NCI-H1092 treated with DMSO at 0.1 percent for 48 hours (cell line): ENCODE measurements around the gene SLCO3A1.

ENCODE experiments used
- DNase-seq: peaks from one replicate; lab custom pipeline; 2025; lab: John Stamatoyannopoulos, UW

The SLCO3A1 gene

DNA sequence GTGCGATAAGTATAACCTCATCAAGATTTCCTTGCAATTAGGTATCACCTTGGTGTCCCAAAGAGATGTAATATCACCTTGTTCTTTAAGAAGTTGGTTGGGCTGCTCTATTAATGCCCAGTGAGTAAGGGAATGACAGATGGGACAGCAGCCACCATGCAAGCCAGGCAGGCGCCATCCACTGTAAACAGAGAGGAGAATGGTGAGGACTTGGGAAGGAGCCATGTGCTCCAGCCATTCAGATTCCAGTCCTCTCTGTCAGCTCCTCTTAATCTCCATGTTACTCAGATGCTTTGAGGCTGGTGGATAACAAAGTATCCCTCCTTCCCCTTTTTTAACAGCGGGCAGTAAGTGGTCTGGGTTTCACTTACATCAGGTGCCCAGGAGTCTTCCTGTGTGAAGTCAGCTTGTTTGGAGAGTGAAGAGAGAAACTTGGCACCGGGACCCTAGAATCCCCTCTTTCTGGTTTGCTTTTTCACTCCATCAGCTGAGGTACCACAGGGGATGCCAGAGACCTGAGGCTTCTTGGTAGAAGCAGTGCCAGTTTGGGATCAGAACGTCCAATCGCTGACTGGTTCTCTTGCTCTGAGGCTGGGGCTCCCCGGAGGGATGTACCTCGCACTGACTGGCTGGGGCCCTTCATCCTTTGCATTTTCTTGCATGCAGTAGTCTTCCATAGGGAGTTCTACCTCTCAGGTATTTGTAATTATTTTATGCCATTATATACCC lies 29.5 kb downstream of the SLCO3A1 start:
- DNase-seq = no peak

DNA sequence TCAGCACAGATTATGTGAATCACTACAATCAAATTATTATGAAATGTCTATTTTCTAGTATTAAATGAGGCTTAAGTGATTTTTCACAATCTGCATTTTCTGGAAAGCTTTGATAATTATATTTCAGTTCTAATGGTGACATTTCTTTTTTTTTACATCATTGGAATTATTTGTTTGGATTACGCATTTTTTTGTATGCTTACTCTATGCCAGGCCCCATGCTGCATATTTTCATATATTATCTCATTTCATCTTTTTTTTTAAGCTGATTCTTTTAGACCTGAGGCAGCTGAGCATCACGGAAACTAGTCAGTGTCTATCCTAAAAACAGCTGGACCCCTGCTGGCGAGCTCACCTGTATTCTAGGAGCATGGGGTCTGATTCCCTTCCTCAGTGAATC lies 31.1 kb downstream of the SLCO3A1 start:
- no peak for DNase-seq

DNA sequence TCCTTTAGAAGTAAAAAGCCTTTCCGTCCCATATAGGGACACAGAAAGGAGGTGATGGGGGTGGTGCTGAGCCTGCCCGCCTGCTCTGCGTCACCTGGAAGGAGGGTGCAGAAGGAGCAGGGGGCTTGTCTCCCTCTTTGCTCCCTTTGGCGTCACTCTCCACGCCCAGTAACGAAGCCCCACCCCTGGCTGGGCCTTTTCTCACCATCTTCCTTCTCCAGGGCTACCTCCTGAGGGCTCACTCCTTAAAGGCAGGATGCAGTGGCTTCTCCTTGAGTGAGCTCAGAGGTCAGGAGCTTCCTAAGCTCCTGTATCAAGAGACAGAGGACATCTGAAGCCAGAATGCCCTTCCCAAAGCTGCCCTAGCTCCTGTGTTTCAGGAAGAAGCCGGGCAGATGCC lies 31.5 kb downstream of the SLCO3A1 start:
- no peak for DNase-seq

DNA sequence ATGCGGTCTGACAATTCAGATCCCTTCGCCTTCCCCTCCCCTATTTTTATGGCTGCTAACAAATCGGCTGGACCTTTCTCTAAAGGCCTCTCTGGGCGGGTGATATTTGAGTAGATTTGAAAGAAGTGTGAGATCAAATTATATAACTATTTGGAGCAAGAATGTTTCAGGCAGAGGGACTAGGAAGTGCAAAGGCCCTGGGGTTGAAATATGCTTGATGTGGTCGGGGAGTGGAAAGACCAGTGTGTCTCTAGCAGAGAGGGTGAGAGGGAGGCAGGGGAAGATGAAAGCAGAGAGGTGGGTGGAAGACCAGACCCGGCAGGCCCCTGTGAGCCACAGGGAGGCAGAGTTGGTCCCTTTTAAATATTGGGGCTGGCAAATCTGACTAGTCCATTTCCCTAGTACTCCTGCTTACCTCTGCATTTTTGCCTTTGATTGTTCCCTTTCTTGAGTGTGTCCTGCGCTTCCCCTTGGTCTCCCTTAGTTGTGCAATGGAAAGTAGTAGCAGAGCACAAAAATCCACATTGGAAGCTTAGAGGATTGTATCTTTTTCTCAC lies 32.3 kb downstream of the SLCO3A1 start:
- peak; percentile 4 for DNase-seq

DNA sequence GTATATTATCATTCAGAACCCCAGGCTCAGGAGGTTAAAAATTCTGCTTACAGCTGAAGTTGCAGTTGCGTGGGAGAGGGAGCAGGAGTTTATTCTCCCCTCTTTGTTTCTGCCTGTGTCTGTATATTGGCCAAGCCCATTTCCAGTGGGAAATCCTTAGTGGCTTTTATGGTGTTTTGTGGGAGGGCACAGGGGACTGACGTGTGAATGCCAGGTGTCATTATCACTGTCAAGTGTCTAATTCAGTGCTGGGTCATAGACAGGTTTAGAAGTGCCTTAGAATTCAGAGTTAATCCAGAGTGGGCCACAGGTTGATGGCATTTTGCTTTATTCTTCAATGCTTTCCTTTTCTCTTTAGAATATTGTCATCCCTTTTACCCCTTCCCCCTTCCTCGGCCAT lies 33.4 kb downstream of the SLCO3A1 start:
- DNase-seq = no peak

DNA sequence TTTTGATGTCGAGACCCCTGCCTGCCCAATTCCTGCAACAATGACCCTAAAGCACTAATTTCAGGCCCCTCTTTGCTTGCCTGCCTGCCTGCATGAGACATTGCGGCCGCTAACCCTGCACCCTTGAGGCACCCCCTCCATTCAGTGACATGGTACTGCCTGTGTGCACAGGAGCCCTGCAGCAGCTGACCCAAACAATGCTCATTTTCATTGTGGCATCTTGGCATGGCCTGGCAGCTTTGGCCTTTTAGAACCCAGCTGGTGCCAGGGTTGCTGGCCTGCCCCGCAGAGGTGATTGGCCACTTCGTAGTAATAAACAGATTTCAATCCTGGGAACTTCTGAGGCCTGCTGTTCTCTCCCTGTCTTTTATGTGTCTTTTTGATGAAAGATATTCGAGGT lies 33.8 kb downstream of the SLCO3A1 start:
- no peak for DNase-seq

DNA sequence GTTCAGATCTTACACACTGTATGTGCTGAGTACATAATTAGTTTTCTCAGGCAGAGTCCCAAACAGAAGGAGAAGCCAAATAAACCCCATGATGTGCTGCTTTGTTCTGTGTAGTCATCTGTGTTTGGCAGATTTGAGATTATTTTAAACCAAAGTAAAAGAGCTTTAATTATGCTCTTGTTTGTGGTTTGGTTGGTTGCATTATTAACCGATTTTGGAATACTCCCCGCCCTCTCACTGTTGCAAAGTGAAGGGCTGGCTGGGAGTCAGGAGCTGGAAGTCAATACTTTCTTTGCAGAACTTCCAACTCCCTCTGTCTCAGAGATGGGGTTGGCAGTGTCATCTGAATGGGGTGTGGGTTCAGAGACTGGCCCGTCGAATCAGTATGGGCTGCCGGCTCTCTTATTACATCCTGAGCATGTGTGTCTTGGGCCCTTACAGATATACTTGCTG lies 34.4 kb downstream of the SLCO3A1 start:
- peak; percentile 4 for DNase-seq

DNA sequence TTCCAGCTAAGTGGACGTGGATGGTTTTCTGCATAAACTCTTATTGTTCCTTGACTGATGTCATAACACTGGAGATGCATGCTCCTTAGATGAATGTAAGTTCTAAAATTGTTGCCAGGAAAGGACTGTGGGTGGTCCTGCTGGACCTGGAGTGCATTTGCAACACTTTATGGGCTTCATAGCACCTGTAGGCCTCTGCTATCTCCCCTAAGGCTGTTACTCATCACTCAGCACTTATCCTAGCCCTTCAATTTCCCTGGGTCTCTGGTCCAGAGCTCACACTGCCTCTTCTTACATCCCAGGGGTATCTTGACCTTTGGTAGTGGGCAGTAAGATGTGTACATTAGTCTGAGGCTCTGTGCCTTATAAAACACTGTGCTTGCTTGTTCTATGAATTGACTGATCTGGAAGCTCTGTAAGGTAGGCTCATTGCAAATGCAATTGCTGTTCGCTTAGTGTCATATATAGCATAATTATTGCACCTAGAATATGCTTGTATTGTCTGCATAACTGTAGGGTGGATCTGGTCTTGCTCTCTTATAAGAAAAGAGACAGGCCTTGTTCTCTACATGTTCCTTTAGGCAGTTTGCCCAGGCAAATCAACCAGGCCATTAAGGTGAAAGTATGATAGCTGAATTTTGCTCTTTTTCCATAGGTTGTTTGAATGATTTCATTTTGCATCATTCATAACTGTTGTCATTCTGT lies 35.8 kb downstream of the SLCO3A1 start:
- DNase-seq = no peak

DNA sequence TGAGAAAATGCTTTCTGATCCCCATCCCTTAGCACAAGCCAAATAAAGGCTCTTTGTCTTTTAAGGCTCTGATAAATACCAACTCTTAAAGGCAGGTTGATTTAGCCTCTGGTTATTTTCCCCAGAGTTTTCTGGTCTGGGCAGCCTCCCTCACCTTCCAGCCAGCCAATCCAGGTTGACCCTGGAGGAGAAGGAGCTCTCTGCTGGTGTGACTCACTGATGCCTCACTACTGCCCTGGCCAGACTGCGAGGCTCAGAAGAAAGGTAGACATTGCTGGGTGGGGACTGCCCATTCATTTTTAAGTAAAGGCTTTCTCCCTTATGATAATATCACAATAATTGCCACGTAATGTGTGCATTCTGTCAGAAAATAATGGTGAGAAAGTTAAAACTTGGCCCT lies 37.1 kb downstream of the SLCO3A1 start:
- DNase-seq = no peak

DNA sequence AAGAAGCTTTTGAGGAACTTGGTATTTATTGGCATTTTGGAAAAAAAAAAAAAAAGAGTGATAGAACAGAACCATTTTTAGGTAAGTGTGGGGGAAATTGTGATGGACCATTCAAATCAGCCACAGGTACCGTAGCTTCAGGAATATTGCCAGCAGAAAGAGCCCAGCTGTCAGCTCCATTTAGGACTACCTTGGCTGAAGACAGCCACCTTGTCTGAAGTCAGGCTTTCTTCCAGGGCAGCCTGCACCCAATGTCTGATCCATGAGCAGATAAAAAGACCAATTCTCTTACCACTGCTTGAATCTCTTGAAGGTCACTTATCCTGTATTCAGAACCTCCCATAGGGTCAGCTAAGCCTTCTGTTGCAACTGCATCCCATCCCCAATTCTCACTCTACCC lies 37.6 kb downstream of the SLCO3A1 start:
- no peak for DNase-seq

DNA sequence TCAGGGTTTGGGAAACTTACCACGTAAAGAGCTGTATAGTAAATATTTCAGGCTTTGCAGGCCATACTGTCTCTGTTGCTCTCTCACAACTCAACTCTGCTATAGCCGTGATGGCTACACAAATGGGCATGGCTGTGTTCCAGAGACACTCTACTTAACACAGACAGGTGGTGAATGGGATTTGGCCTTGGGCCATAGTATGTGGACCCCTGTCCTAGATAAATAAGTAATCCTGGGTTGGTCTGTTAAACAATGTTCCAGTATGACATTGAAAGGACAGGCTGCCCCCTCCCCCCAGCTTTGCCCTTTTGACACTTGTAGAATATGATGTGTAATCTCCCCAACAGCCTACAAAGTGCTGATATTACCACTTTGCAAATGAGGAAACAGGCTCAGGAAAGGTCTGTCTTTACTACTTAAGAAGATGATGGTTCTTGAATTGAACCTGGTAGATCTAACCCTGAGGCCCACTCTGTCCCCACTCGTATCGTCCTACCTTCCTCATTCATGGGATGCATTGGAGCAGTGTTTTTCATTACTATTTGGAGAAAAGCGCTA lies 38.4 kb downstream of the SLCO3A1 start:
- DNase-seq = peak; percentile 84

DNA sequence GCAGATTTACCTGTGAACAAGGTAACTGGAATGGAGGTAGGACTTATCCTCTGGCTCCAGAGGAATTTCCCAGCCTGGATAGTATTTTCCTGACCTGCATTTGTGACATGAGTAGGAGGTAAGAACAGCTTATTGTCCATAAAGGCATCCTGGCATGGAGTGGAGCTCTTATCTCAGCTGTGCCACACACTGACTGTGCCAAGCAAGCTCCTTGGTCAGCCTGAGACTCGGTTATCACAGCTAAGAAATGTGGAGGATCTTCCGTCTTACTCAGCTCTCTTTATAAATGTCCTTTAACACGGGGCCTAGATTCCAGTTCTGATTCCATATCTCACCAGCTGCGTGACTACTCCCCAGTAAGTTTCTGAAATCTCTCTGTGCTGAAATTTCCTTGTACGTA lies 38.9 kb downstream of the SLCO3A1 start:
- no peak for DNase-seq

DNA sequence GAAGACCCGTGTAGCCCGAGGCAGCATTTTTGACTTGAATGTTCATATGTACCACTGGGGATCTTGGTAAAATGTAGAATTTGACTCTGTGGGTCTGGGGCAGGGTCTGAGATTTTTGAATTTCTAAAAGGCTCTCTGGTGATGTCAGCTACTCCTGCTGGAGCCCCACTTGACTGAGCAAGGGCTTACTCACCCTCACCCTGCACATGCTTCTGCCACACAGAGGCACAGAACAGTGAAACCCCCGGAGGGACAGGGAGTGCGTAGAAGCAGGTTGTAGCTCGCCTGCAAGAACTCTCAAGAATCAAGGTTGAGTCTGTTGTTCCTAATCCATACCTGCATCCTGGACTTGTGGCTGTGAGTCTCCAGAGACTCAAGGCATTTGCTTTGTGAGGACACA lies 41.1 kb downstream of the SLCO3A1 start:
- DNase-seq = no peak

DNA sequence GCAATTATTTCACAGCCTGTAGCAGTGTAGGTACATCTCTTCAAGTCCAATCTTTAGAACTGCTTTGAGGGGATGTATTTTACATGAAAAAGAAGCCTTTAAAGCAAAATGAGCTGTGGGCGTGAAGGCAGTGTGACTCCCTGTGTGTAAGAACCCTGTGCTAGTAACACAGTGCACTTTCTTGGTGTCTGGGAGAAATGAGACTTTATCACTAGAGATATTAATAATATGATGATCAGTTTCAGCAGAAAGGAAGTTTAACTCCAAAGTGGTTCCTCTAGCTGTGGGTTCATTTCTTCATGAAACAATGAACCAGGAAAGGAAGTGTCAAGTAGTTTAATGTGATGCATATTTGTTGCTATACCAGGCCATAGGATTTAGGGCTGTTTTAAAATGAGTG lies 41.5 kb downstream of the SLCO3A1 start:
- no peak for DNase-seq

DNA sequence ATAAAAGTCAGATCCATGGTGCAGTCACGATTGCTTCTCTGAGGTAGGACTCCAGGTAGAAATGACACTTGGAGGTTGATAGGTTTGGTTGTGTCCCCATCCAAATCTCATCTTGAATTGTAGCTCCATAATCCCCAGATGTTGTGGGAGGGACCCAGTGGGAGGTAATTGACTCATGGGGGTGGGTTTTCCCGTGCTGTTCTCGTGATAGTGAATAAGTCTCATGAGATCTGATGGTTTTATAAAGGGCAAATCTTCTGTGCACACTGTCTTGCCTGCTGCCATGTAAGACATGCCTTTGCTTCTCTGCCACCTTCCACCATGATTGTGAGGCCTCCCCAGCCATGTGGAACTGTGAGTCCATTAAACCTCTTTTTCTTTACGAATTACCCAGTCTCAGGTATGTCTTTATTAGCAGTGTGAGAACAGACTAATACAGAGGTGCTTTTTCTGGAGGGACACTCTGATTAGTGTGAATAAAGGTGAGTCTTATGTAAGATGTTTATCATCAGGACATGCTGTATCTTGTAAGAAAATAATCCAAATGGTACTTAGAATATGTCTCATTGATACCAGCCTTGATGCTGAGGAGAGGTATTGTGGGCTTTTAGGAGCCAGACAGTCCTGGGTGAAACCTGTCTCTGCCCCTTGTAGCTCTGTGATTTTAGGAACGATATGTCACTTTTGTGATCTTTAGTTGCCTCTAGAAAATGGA lies 43.0 kb downstream of the SLCO3A1 start:
- DNase-seq = no peak

DNA sequence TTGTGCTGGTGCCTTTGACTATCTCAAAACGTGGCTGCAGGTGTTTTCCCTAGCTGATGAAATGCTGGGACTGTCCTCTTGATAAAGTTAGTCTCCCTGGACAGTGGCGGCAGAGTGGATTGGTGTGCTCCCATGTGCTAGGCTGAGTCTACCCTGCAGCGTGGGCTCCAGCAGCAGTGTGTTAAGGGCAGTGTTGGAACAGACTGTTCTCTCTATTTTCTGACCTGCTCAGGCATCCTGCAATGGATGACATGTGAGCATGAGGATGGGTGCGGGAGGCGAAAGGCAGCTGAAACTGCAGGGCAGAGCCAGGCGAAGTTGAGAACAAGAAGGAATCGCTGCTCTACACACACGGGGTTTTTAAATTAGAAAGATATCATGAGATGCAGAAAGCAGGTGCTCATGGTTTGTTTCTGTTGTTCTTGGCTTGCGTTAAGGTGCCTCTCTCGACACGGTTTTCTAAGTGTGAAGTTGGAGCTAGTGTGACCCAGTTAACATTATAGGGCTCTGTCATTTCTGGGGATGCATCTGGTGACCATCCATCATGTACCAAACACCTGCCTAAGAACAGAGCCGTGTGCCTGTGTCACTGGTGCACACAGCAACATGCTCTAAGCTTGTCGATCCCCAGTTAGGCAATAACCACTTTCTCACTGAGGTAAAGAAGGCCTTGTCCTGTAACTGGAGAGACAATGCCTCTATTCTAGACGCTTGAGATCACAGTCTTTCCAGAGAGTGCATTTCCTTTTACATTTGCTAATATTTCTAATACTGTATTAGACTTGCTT lies 44.3 kb downstream of the SLCO3A1 start:
- DNase-seq = no peak

DNA sequence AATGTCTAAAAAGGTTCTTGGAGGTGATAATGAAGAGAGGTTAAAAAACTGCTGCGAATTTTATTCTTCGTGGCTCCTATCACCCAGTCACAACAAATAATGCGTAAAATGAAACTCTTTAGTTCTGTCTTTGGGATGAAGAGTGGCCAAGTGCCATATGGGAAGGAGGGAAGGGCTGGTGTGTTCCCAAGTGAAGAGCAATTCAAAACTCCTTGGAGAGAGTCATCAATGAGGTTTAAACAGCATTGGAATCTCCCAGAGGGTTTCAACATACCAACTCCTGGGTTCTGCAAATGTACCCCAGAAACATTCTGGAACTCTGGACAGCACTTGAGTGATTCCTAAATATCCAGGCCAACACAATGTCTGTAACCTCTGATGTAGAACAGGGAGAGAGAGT lies 45.3 kb downstream of the SLCO3A1 start:
- no peak for DNase-seq

DNA sequence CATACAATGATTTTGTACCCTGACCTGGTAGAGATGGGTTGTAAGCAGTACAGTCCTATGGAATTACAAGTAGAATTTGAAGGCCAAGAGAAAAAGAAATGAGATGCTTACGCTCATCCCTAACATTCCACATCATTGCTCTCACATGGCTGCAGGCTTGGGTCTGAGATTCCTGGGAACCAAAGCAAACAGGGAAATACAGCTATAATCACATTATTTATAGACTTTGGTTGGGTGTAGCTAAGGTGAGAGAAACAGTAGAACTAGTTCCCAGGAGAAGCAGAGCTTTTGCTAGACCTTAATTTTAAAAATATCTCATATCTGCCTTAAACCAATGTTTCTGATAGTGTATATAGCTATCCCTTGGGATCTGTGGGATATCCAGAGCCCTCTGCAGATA lies 51.4 kb downstream of the SLCO3A1 start:
- no peak for DNase-seq

DNA sequence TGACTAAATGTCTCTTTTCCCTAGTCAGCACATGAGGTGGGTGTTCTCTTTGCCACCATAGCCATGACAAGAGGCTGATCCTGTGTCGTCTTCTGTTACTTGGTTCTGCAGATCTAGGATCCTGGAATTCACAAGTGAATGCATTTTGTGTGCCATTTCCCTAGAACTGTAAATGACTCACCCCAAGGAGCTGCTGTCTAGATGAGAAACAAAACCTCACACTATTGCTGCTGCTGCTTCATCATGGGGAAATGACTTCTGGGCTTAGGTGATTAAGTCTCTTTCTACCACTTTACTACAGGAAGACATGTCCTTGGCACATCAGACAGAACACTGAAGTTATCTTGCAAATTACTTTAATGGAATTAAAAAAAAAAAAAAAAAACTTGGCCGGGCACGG lies 54.9 kb downstream of the SLCO3A1 start:
- no peak for DNase-seq

DNA sequence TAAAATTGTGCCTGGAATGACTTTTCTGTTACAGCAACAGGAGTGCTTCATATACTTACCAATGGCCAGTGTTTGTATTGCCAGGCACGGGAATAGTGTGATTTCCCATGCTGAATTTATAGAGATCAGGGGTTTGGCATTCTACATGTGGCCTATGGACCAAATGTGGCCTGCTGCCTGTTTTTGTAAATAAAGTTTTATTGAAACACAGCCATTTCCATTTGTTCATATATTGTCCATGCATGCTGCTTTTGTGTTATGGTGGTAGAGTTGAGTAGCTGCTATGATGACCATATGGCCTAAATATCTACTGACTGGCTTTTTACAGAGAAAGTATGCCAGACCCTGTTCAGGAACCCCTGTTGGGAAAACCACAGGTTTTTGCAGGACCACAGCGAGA lies 55.6 kb downstream of the SLCO3A1 start:
- no peak for DNase-seq

DNA sequence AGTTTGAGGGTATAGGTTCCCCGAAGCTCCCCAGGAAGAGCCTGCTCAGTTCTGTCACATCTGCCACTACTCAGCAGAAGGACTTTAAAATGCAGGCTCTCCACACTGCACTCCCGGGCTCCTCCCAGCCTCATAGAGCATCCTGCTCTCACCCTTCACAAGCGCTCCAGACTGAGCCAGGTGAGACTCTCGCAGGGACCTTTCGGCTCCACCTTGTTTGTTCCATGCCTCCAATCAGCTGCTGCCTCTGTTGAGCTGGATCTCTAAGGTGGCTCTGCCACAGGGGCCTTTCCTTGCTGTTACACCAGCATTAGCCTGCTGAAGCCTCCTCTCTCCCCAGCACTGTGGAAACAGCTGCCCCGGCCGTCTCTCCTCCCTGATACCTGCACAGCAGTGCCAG lies 56.1 kb downstream of the SLCO3A1 start:
- no peak for DNase-seq

DNA sequence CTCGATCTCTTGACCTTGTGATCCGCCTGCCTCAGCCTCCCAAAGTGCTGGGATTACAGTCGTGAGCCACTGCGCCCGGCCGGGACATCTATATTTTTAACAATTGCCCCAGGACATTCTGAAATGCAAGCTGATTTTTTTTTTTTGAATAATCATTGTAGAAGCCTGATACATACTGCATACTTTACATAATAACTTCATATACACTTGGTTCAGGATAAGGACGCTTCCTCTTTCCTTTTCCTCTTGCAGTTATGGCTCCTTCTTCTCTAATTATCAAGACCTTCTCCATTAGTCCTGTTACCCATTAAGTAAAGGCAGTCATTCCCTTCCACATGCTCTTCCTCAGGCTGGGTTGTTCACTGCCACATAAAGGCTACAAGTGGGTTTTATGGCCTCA lies 58.3 kb downstream of the SLCO3A1 start:
- DNase-seq = no peak
